HG02884 (cell line): Measurements from ENCODE around the gene VASN.

Experiments
- ATAC-seq: cut with Tn5 transposase; IDR thresholded peaks from one replicate; pipeline ENCODE4 v1.9.1; 2021; ENCODE audit warnings: mild to moderate bottlenecking, moderate library complexity; ENCODE audit not compliant: unreplicated experiment

The VASN gene

DNA sequence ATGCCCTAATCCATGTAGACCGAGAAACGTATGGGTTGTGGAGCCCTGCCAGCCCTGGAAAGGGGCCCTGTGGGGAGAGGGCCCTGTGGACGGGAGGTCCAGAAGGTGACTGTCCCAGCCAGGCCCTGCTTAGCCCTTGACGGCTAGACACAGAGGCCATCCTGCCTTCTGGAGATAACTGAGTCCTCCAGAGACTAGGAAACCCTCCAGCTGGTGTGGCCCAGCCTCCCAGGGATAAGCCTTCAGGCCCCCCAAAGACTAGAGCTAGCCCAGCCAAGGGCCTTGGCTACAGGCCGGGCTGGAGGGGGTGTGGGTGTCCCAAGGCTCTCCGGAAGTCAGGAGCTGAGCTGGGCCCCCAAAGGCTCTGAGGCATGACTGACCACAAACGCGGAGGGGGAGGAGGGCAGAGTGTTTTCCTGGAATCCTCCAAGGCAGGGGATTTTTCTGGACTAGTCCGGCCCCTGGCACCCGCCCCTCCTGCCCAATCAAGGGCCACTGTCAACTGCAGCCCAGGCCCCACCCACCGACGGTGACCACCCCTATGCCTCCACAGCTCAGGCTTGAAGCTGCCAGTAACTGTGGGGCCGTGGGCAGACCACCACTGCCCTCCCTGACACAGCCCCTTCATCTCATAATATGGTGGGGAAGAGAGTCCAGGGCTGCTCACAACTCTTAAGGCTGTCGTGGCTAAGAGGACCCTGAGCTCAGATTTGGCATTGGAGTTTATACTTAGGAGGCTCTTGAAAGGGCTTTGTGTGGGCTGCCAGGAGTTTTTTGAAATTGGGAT is 885 bp upstream of the VASN start:
- ATAC-seq, result no peak

GRCh38 chr16:4372001-4372577 is 441 bp downstream of the VASN start:
- no peak for ATAC-seq

DNA sequence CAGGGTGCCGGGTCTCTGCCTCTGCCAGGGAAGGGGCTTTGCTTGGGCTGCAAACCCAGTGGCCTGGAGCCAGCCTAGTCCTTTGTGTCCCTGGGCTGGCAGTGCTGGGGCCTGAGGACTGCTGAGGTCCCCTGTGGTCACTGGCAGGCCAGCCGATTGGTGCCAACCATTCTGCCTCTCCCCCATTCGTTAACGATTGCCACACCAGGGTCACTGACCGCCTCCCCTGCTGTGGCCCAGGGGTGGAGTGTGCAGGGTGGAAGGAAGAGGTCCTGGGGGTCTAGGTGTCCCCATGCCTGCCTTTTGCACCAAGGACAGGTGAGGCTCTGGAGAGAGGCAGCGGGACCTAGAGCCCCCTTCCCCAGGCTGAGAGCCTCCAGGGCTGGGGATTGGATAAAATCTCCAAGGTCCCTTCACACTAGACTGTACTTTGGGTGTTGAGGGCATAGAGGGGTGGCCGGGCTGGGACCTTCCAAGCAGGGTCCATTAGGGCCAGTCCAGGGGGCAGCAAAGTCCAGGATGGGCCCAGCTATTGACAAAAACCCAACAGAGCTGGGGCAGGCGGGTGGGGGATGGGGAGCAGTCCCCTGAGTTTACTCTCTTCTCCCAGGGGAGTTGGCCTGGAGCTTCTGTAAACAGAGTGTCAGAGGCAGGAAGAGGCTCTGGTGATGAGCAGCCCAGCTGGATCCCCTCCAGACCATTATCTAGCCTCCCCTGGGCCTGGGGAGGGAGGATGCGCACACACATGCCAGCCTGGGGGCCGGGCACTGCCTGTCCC is 1.1 kb downstream of the VASN start:
- ATAC-seq, result no peak

- no peak for ATAC-seq
Observed at GRCh38 chr16:4373356-4373908, 1.8 kb downstream of the VASN start.

GRCh38 chr16:4373909-4374742 is 2.5 kb downstream of the VASN start:
- ATAC-seq, result no peak

DNA sequence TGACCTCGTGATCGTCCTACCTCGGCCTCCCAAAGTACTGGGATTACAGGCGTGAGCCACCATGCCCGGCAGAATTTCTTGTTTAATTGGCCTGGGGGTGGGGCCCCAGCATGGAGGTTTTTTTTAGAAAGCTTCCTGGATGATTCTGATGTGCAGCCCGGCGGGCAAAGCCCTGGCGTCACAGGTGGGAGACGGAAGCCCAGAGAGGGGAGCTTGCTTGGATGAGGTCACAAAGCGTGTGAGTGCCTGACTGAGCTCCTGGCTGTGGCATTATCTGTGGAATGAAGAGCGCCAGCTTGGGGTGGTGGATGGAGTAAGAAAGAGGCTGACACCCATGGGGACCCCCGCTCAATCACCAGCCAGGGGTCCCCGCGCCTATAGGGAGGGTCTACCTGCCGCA is 4.1 kb downstream of the VASN start:
- ATAC-seq, result no peak

DNA sequence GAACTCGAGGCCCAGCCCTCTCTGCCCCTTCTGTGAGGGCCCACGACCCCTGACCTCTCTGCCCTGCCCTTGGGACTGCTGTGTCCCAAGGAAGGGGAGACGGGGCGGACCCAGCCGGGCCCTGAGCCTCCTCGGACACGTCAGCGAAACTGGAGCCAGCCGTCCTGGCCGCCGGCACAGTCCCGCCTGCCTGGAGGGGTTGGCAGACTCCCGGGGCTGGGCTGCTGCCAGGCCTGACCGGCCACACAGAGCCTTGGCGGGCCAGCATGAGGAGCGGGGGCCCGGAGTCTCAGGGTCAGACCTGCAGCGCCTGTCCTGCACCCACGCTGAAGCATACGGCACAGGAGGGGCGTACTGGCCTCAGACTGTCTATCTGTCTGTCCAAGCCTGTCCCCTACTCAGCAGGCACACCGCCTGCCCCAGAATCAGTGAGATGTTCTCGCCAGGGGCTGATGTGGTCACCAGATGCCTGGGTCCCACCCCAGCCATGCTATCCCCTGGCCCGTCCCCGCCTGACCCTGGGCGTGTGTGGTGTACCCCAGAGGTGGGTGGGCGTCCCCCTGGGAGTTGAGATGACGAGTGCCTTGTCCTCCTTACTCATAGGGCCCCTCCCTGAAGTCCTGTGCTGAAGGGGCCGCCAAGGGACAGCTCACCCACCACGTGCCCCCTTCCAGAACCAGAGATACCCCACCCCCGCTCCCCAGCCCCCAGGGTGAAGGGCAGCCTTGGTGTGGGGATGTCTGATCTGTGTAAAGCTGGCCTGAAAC is 4.7 kb downstream of the VASN start:
- no peak for ATAC-seq

GRCh38 chr16:4376893-4377572 is 5.4 kb downstream of the VASN start:
- ATAC-seq, result no peak

DNA sequence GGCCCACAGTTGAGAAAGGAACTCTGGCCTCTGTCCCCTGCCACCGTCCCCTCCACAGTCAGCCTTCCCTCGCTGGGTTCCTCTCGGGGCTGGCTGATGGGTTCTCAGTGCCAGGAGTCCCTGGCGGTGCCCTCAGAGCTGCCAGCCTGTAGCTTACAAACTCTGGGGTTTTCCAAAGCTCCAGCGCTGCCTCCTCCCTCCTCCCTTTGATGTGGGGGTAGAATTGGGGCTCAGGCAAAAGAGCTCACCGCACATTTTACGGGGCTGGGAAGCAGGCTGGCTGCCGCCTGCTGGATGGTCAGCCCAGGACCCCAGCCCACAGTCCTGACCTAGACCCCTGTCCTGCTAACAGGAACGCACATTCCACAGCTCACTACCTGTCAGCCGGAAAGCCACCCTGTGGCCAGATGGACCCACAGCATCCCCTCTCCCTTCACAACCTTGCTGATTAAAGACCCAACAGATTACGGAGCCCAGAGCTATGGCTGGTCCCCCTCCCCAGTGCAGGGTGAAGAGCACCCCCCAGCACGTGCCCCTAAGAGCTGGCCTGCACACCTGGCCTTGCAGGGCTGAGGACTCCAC is 6.0 kb downstream of the VASN start:
- no peak for ATAC-seq

DNA sequence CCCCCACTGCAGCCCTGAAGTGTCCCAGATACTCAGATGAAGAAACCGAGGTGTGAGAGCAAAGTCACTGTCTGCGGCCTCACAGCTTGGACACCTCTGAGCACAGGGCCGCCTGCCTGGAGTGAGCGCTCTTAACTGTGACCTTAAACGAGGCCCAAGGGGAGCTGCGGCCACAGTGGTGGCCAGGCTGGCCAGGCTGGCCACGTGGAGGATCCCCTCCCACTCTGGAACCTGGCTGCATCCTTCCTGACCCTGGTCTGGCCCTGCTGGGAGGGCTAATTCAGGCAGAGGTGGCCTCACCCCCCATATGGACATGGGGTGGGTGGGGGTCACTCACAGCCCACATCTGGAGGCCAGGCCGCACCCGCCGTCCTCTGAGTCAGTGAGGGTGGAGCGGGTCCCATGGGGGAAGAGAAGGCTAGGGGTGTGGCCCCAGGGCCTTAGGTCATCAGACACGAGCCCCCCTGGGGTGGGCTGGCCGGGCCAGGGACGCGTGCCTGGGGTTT is 6.6 kb downstream of the VASN start:
- ATAC-seq, result no peak

DNA sequence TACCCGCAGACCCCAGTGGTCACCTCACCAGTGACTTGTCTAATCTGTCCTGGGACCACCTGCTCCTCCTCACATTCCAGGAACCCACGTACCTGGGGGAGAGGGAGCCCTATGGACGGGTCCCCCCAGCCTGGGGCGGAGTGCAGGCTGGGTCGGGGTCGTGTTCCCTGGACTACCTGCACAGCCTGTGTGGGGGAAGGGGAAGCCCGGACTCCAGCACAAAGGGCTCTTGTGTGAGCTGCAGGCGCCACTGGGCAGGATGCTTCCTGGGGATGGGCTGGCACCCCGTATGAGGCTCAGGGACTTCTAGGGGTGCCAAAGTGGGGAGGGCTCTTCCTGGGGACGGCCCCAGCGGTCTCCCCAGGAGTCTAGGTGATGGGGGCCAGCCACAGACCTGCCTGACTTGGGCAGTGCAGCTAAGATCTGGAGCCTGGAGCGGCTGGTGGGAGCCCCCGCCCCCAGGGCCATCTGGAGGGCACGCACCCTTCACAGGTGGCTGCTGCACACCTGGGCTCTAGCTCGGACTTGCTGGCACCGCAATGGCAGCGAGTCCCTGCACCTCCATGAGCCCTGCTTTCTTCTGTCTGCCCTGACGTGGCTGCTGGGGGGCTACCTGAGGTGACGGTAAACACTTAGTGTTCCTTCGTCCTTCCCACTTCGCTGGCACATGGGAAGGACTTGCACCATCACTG is 7.5 kb downstream of the VASN start:
- ATAC-seq, result no peak

DNA sequence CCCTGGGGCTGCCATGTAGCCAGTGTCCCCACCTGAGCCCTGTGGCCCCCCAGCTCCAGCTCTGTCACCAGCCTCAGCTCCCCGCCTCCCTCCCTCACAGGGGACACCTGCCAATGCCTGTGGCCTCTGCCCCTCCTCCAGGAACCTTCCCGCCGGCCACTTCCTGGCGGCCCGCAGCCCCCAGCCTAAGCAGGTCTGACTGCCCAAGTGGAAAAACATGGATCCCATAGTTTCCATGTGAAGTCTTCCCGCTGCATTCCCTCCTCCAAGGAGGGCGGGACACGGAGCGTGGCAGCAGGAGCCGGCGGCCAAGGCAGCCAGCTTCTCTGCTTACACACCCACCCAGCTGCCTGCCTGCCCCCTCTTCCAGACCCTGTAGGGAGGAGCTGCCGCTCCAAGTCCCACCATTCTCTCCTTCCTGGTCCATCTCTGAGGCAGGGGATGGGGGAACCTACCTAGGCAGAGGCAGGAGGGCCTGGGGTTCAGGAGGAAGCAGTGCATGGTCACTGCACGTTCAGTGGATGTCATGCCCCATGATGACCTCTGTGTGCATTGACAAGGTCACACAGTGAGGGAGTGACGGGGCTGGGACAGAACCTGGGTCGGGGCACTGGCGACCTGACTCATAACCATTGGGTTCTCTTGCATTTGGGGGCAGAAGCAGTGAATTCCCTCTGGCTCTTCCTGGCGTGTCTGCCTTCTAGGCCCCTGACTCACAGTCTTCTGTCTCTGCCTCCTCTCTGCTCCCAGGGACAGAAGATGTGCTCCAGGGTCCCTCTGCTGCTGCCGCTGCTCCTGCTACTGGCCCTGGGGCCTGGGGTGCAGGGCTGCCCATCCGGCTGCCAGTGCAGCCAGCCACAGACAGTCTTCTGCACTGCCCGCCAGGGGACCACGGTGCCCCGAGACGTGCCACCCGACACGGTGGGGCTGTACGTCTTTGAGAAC is 8.7 kb downstream of the VASN start:
- ATAC-seq, result no peak

GRCh38 chr16:4381072-4381934 is 9.7 kb downstream of the VASN start:
- ATAC-seq, result no peak

- no peak for ATAC-seq
Observed at GRCh38 chr16:4381935-4382794, 10.5 kb downstream of the VASN start.

GRCh38 chr16:4382795-4383357 is 11.2 kb downstream of the VASN start:
- no peak for ATAC-seq
